Stimulated activated CD4-positive, alpha-beta T cell treated with anti-CD3 and anti-CD28 coated beads, TNF-alpha, amount 100 ng/mL, for 24 hours (primary cell): ENCODE data around the gene PSD4.

Source experiments
- DNase-seq, 3 experiments: peaks; one replicate each; pipeline ENCODE4 v3.0.0-alpha.2; 2020; ENCODE audit warnings: low read depth in 3 of 3

PSD4 gene

DNA sequence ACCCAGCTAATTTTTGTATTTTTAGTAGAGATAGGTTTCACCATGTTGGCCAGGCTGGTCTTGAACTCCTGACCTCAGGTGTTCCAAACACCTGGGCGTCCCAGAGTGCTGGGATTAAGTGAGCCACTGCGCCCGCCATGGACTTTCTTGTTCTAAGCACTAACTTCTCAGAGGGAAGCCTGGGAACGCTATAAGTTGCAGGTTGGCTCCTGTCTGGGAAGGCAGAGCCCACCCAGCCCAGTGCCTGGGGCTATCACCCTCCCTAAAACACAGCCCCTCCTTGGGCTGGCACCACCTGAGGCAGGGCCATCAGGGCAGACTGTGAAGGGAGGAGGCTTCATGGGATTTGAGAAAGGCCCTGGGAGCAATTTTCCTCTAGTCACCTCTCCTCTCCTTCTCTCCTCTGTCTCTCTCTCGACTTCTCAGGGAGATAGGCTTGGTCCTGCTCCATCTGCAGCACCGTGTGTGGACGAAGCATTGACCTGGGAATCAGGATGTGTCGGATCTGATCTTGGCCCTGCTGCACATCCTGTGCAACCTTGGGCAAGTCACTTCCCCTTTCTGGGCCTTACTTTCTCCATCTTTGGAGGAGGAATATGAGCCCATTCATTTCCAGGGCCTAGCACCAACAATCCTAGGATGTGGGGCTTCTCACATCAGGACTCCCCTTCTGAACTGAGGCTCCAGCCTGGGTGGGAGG lies 10.9 kb downstream of the PSD4 start:
- DNase-seq, result no peak

GRCh38 chr2:113185664-113186432 lies 12.1 kb downstream of the PSD4 start:
- no peak for DNase-seq

DNA sequence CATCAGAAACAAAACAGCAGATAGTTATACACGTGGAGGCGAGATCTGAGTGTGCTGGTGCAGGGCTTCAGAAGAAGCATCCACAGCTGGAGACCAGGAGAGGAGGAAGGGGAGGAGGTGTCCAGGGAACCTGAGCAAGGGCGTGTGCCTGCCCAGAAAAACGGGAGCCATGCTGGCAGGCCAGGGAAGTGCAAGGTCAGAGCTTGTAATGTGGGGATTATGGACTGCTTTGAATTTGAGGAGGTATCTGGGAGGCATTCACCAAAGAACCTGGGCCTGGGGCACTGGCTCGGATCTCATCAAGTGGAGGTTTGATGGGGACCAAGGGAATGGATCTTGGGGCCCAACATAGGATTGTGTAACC lies 12.6 kb downstream of the PSD4 start:
- no peak for DNase-seq

- DNase-seq, result no peak
These were observed 14.0 kb downstream of the PSD4 start for GRCh38 chr2:113187771-113188170.

- DNase-seq, result no peak
These were observed 17.1 kb downstream of the PSD4 start for GRCh38 chr2:113190871-113191270.

- no peak for DNase-seq
These were observed 18.8 kb downstream of the PSD4 start for GRCh38 chr2:113192459-113193100.

DNA sequence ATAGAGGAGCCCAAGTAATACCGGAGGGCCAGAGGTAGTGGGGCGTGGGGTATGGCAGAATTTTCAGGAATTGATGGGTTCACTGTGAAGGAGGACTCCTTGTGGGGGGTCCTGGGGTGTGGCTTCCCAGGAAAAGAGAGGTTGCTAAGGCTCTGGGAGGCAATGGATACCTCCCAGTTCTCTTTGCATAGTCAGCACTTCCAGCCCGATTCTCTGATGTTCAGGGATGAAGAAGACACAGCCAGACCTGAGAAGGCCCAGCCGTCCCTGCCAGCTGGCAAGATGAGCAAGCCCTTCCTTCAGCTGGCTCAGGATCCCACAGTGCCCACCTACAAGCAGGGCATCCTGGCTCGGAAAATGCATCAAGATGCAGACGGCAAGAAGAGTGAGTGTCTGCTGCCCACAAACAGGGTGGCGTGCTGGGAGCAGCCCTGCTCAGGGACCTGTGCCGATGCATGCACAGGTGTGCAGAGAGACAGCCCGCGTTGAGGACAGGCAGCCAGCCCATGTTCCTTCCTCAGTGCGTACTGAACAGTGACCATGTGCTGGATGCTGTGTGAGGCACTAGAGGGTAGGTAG lies 22.2 kb downstream of the PSD4 start:
- no peak for DNase-seq

- DNase-seq, result no peak
These were observed 23.1 kb downstream of the PSD4 start for GRCh38 chr2:113196839-113197238.

- no peak for DNase-seq
These were observed 23.7 kb downstream of the PSD4 start for GRCh38 chr2:113197347-113198047.

DNA sequence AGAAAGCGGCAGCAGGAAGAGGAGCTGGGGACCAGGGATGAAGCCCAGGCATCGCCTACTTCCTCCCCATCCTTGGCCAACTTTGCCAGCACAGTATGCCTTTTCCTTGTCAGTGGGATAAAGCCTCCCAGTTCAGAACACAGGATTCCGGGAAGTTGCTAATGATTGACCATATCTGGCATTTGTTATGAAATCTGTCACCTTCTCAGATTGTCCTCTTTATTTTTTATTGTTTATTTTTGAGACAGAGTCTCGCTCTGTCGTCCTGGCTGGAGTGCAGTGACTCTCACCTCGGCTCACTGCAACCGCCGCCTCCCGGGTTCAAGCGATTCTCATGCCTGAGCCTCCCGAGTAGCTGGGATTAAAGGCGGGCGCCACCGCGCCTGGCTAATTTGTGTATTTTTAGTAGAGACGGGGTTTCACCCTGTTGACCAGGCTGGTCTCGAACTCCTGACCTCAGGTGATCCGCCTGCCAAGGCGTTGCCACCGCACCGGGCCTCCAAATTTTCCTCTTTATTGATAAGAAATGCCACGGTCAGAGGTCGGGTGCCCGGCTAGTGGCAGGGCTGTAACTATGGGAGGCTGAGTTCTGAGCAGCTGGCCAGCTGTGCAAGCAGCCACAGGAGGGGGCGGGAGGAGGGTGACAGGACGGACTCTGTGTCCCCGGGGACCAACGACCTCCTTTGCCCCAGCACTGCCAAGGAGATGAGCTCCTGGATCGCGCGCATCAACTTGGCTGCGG lies 24.4 kb downstream of the PSD4 start:
- no peak for DNase-seq

- peak; percentile 62 to 81 (median 75) for DNase-seq
These were observed 25.2 kb downstream of the PSD4 start for GRCh38 chr2:113198790-113199612.

- DNase-seq, result no peak
These were observed 26.5 kb downstream of the PSD4 start for GRCh38 chr2:113200236-113200635.

- no peak for DNase-seq
These were observed 27.1 kb downstream of the PSD4 start for GRCh38 chr2:113200736-113201490.

DNA sequence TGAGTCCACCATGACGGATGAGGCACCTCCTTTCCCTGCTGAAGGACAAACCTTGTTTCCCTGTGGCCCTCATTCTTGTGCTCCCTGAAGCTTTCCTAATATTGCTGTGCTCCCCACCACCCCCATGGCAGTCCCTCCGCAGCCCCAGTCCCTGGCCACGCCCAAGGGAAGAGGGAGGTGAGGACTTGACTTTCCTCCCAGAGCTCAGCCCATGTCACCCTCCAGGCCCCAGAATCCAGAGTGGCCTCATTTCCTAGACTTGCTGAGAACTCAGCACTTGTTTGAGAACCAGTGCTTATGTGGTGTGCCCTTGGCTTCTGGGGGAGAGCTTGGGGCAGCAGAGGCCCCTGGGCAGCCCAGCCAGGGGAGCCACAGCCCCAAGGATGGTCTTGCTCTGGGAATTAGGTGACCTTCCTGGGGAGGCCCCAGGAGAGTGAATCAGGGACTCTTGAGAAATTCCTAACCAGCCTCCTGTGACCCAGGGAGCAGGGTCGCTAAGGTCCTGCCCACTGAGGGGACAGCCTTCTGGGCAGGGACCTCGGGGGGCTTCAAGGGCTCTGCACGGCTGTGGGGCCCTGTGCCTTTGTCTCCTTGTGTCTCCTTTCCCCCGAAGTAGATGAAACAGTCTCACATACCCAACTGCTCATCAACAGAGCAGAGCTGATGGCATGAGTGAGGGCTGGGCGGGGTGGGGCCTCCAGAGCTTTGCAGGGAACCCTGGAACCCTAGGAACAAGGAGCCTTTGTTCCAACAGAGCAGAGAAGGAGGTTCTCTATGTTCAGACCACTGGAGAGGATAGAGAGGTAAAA lies 27.9 kb downstream of the PSD4 start:
- no peak for DNase-seq

GRCh38 chr2:113202305-113203216 lies 28.8 kb downstream of the PSD4 start:
- DNase-seq, result no peak

- DNase-seq, result no peak
These were observed 29.4 kb downstream of the PSD4 start for GRCh38 chr2:113203217-113203530.

DNA sequence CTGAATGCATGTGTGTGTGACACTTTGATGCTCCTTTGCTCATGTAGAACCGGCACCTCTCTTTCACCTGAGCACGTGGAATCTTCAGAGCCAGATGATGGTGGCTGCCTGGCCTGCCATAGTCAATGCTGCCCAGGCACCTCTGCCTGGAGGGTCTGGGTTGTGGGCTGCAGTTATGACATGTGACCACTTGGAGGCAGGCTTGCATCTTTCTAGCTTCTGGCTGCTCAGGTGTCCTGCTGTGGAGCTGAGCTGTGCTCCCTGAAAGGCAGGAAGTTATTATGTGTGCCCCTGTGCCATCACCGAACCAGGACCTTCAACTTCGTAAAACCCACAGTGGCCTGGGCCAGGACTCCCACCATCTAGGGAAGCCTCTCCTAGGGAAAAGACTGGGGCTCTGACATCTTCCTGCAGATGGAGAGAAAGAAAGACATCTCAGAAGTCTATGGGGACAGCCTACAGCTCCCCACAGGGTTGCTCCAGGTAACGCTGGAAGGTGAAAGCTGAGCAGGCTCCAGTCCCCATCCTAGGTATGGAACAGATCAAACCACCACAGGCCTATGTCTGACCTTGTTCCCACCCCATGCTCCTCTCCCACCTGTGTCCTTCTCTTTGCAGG lies 30.2 kb downstream of the PSD4 start:
- DNase-seq, result peak; percentile 55 to 74 (median 56)
